Retinal pigment epithelial cell (primary cell): ENCODE data around the gene CDK16.

ENCODE experiments used
- DNase-seq: peaks from one replicate; pipeline ENCODE4 v3.0.0-alpha.2; 2010; ENCODE audit warnings: low read depth
- H3K4me3 ChIP-seq: 2 replicates; pipeline ENCODE4 v1.5.1; 2011; ENCODE audit warnings: mild to moderate bottlenecking, low read length, control low read depth, moderate library complexity
- CTCF ChIP-seq: conservative IDR thresholded peaks from 2 replicates; pipeline ENCODE4 v1.5.1; 2011; ENCODE audit warnings: low read depth, low read length, control low read depth, inconsistent platforms

CDK16 gene

GRCh38 chrX:47229427-47229826, 10.9 kb downstream of the CDK16 start:
- no peak overlapping the region for H3K4me3 ChIP-seq
- no peak for DNase-seq
- TF ChIP-seq CTCF, result no peak

- DNase-seq, result no peak
- TF ChIP-seq CTCF, result no peak
- H3K4me3 ChIP-seq, result no peak overlapping the region
These were observed 11.8 kb downstream of the CDK16 start for GRCh38 chrX:47230136-47230868.

GRCh38 chrX:47231167-47231566, 12.7 kb downstream of the CDK16 start:
- no peak overlapping the region for H3K4me3 ChIP-seq
- TF ChIP-seq CTCF, result no peak
- DNase-seq, result no peak

- no peak for TF ChIP-seq CTCF
- DNase-seq, result no peak
- peak overlapping the region; percentile 72 for H3K4me3 ChIP-seq
These were observed 13.8 kb downstream of the CDK16 start for GRCh38 chrX:47232197-47232802.

GRCh38 chrX:47232803-47233332, 14.4 kb downstream of the CDK16 start, which contains the start of gene USP11:
USP11 (plus strand) TSS chrX:47233009; CDS start chrX:47233044, 35 bp downstream.
- TF ChIP-seq CTCF, result no peak
- peak within 1 kb of the TSS; percentile 72 for H3K4me3 ChIP-seq
- no peak for DNase-seq

- peak overlapping the region; percentile 72 for H3K4me3 ChIP-seq
- no peak for TF ChIP-seq CTCF
- DNase-seq, result peak; percentile 87
These were observed 15.0 kb downstream of the CDK16 start for GRCh38 chrX:47233333-47234113.
